C4-2B (cell line): ENCODE results near the gene SLC6A13.

Source experiments
- CTCF ChIP-seq: fragments of 450-650 bp; conservative IDR thresholded peaks from 2 replicates; pipeline ENCODE4 v1.5.1; 2017; ENCODE audit warnings: mild to moderate bottlenecking
- ZFX ChIP-seq: fragments of 450-650 bp; IDR thresholded peaks from 2 replicates; pipeline ENCODE4 v1.6.1; 2017

GRCh38 chr12:221736-222135 is 40.9 kb downstream of the SLC6A13 start:
- no peak for TF ChIP-seq CTCF
- TF ChIP-seq ZFX, result no peak
